ENCODE measurements around the gene RBMS3. TPM values are rescaled to one million over a fixed set of nuclear protein-coding genes. Genes with fewer than 3 reads are reported as not detected.

RBMS3 gene
- total and polyA plus RNA-seq, 2 experiments from 2014 or later: 3.2 to 7.4 TPM

GRCh38 chr3:29525254-29525881, 244.5 kb downstream of the RBMS3 start:
- no peaks in the 10 kb centered on the region for H3K9me3 Mint-ChIP-seq
- no peak for TF ChIP-seq JUNB (IDR thresholded peaks at IDR 0.05; ENCODE audit: unreplicated experiment)
- no peak for TF ChIP-seq NANOG (IDR thresholded peaks at IDR 0.05; ENCODE audit: borderline replicate concordance)
- Histone ChIP-seq H3K4me1 (ENCODE audit: insufficient read depth) (peaks cover 4% of the 10 kb centered on the region; the same call in 1 of the 2 replicates), H3K79me2 (replicated peaks; ENCODE audit: insufficient read depth) (no peaks in the 10 kb centered on the region), H4K20me1 (replicated peaks; ENCODE audit: insufficient read depth) (no peaks in the 10 kb centered on the region), H3K27ac (ENCODE audit: low read depth) (no peak overlapping the region), H2AFZ (no peak overlapping the region), H3K4me2 (no peak overlapping the region), H3K4me3 (no peak overlapping the region), H3K27me3 (ENCODE audit: insufficient read depth) (no peaks in the 10 kb centered on the region), H3K9me2 (ENCODE audit: insufficient read depth) (no peaks in the 10 kb centered on the region), H3K36me3 (ENCODE audit: insufficient read depth) (no peaks in the 10 kb centered on the region), H3F3A (replicated peaks; ENCODE audit: low read depth) (no peaks in the 10 kb centered on the region)
- peaks cover 5% of the 10 kb centered on the region for H3K27me3 Mint-ChIP-seq (ENCODE audit: insufficient read depth, low read depth, poor library complexity)
- H3K27ac Mint-ChIP-seq: no peak overlapping the region
- H3K4me3 Mint-ChIP-seq: no peak overlapping the region
- DNase-seq (ENCODE audit: low spot score) (no peak), ATAC-seq (no peak)
- H3K4me1 Mint-ChIP-seq: no peaks in the 10 kb centered on the region
- H3K36me3 Mint-ChIP-seq (ENCODE audit: low read depth): no peaks in the 10 kb centered on the region

GRCh38 chr3:29527246-29527645, 246.4 kb downstream of the RBMS3 start:
- Histone ChIP-seq H3K36me3 (ENCODE audit: insufficient read depth) (no peaks in the 10 kb centered on the region), H3K4me3 (no peak overlapping the region), H3F3A (replicated peaks; ENCODE audit: low read depth) (no peaks in the 10 kb centered on the region), H4K20me1 (replicated peaks; ENCODE audit: insufficient read depth) (no peaks in the 10 kb centered on the region), H3K9me2 (ENCODE audit: insufficient read depth) (no peaks in the 10 kb centered on the region), H2AFZ (no peak overlapping the region), H3K4me1 (ENCODE audit: insufficient read depth) (peaks cover 4% of the 10 kb centered on the region; the same call in 1 of the 2 replicates), H3K4me2 (no peak overlapping the region), H3K27ac (ENCODE audit: low read depth) (no peak overlapping the region), H3K79me2 (replicated peaks; ENCODE audit: insufficient read depth) (no peaks in the 10 kb centered on the region), H3K27me3 (ENCODE audit: insufficient read depth) (no peaks in the 10 kb centered on the region)
- Mint-ChIP-seq H3K4me1 (no peaks in the 10 kb centered on the region), H3K27me3 (ENCODE audit: insufficient read depth, low read depth, poor library complexity) (peaks cover 5% of the 10 kb centered on the region), H3K9me3 (no peaks in the 10 kb centered on the region), H3K4me3 (no peak overlapping the region), H3K36me3 (ENCODE audit: low read depth) (no peaks in the 10 kb centered on the region), H3K27ac (no peak overlapping the region)
- TF ChIP-seq STAT1 (IDR thresholded peaks at IDR 0.05; ENCODE audit: unreplicated experiment) (no peak), ETS1 (IDR thresholded peaks at IDR 0.05) (no peak), ZNF331 (CRISPR knock-in tag; IDR thresholded peaks at IDR 0.05; ENCODE audit: low read depth) (no peak), ZNF114 (CRISPR knock-in tag; IDR thresholded peaks at IDR 0.05) (no peak), CREB1 (CRISPR knock-in tag; IDR thresholded peaks at IDR 0.05; ENCODE audit: low read depth) (no peak)
- no peak for ATAC-seq
- no peak for DNase-seq (ENCODE audit: low spot score)

- DNase-seq (ENCODE audit: low spot score): no peak
- Histone ChIP-seq H4K20me1 (replicated peaks; ENCODE audit: insufficient read depth) (no peaks in the 10 kb centered on the region), H3K27me3 (ENCODE audit: insufficient read depth) (no peaks in the 10 kb centered on the region), H3K27ac (ENCODE audit: low read depth) (no peak overlapping the region), H3F3A (replicated peaks; ENCODE audit: low read depth) (no peaks in the 10 kb centered on the region), H3K4me2 (no peak overlapping the region), H2AFZ (no peak overlapping the region), H3K4me1 (ENCODE audit: insufficient read depth) (0 out of 2 replicates have a peak, but pooled peaks cover 2% of the 10 kb centered on the region), H3K79me2 (replicated peaks; ENCODE audit: insufficient read depth) (no peaks in the 10 kb centered on the region), H3K9me2 (ENCODE audit: insufficient read depth) (no peaks in the 10 kb centered on the region), H3K36me3 (ENCODE audit: insufficient read depth) (no peaks in the 10 kb centered on the region), H3K4me3 (no peak overlapping the region)
- no peak for ATAC-seq
- no peaks in the 10 kb centered on the region for H3K9me3 Mint-ChIP-seq
- H3K4me1 Mint-ChIP-seq: peaks cover 5% of the 10 kb centered on the region; the same call in 2 of the 3 replicates
- no peak overlapping the region for H3K4me3 Mint-ChIP-seq
- H3K27ac Mint-ChIP-seq: no peak overlapping the region
- no peaks in the 10 kb centered on the region for H3K36me3 Mint-ChIP-seq (ENCODE audit: low read depth)
- H3K27me3 Mint-ChIP-seq (ENCODE audit: insufficient read depth, low read depth, poor library complexity): no peaks in the 10 kb centered on the region
- TF ChIP-seq NANOG (IDR thresholded peaks at IDR 0.05; ENCODE audit: borderline replicate concordance) (no peak), CREB1 (CRISPR knock-in tag; IDR thresholded peaks at IDR 0.05; ENCODE audit: low read depth) (no peak), POLR2AphosphoS5 (IDR thresholded peaks at IDR 0.05; ENCODE audit: low read depth) (no peak), ETS1 (IDR thresholded peaks at IDR 0.05) (no peak), EZH2phosphoT487 (IDR thresholded peaks at IDR 0.05; ENCODE audit: unreplicated experiment) (no peak), ZNF114 (CRISPR knock-in tag; IDR thresholded peaks at IDR 0.05) (no peak), STAT1 (IDR thresholded peaks at IDR 0.05; ENCODE audit: unreplicated experiment) (no peak), CTCF (conservative IDR thresholded peaks at IDR 0.05; ENCODE audit: low read depth in 2 of 2) (no peak)
These were observed 250.8 kb downstream of the RBMS3 start for GRCh38 chr3:29531644-29532043.
